NCI-H2029 treated with DMSO at 0.1 percent for 48 hours (cell line): Measurements from ENCODE around the gene CLEC3B.

Experiments
- DNase-seq: peaks from one replicate; lab custom pipeline; 2025; lab: John Stamatoyannopoulos, UW

The CLEC3B gene

DNA sequence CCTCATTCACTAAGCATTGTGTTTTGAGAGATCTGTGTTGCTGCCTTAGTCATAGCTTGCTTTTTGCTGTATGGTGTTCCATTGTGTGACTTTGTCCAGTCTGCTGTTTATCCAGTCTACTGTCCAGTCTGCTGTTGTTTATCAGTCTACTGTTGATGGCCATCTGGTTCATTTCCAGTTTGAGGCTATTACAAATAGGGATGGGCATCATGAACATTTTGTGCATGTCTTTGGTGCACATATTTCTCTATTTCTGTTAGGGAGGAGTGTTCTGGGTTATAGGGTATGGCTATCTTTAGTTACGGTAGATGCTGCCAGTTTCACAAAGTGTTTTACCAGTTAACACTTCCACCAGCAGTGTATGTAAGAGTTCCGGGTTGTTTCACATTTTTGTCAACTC, 22.2 kb upstream of the CLEC3B start:
- no peak for DNase-seq

DNA sequence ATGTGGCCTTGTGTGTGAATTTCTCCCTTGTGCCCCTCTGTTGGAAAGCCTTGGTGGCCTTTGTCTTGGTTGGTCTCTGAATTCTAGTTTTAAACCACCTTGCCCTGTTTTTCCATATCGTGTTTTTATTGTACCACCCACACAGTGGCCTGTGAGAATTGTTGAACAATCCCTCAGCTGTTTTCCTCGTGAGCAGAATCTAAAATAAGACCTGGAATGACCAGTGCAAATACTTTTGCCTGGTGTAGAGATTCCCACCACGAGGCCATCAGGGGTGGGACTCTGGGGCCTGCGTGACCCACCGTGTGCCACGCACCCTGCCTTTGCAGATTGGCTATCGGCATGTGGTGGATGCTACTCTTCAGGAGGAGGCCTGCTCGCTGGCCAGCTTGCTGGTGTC, 19.0 kb upstream of the CLEC3B start:
- DNase-seq: no peak

DNA sequence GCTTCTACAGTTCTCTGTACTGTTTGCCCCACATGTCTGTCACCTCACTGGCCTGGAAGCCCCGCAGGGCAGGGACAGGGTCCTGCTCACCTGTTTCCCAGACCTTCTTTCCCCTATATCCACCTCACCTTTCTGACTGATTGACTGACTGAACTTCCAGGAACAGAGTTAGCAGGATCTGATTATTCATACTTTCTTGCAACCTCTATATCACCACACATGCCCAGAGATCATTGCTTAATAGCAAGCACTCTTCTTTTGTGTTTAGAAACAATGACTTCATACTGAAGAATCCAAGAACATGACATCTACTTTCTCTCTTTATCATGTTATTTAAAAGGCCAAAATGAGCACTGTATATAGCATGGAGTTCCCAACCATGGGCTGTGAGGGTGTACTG, 18.0 kb upstream of the CLEC3B start:
- DNase-seq: no peak

DNA sequence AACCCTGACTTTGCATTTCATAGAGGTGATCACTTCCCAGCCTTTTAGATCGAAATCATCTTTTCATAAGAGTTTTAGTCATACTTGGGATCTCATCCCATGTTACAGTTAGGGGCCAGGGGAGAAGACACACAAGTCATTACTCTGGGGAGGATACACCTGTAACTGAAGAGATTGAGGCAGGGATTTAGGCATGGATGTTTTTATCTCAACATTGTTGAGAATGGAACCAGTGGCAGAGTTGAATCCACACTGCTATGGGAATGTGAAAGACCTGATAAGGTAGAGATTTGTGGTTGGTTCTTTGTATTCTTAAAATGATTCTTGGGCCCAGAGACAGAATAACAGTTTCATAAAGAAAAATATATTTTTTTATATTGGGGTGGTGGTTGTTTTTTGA, 16.2 kb upstream of the CLEC3B start:
- no peak for DNase-seq

DNA sequence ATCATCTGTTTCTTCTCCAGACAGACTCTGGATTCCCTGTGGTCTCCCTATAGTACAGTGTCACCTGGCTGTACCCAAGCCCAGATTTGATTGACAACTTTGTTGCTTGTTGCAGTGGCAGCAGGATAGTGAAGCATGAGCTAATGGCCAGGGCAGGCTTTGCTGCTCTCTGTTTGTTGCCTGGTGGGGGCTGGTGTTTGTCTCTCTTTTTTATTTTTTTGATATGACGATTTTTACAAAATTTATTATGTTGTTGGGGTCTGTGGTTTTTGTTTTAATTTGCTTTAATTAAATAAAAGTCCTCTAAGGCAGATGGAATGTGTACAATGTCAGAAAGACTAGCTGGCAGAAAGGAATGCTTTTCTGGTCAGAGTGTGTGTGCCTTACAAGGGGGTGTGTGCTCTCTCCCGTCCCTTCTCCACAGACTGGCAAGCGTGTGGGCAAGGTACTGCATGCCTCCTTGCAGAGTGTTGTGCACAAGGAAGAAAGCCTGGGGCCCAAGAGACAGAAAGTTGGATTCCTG, 15.2 kb upstream of the CLEC3B start:
- no peak for DNase-seq

DNA sequence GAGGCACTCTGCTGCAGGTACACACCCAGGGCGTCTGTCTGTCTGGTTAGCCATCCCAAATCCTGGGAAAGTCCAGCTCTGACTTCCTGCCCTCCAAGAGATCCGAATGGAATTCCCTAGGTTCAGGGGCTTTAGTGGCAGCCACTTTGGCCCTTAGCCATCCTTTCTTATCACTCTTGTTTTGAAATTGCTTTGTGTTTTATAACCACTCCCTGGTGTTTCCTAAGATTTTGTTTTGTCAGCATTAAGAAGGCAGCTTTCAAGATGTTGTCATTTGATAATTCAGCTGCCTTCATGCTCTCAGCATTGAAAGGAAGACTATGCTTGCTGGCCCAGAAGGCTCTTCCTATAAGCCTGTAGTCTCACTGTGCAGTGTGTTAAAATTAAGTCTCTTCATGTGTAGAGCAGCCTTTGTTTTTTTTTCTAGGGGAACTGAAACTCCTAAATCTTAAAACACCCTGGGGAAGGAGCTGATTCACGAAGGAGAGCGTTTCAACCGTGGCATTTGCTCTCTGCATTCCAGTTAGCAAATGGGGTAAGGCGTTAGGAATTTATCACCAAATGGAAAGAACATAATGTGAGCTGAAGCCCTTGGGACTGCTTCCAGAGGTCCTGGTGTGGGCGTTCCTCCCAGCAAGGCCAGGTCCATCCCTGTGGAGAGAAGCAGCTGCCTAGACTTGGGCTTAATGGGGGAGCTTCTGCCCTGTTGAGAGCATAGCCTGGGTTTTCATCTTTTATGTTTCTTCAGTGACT, 14.2 kb upstream of the CLEC3B start:
- DNase-seq: no peak

DNA sequence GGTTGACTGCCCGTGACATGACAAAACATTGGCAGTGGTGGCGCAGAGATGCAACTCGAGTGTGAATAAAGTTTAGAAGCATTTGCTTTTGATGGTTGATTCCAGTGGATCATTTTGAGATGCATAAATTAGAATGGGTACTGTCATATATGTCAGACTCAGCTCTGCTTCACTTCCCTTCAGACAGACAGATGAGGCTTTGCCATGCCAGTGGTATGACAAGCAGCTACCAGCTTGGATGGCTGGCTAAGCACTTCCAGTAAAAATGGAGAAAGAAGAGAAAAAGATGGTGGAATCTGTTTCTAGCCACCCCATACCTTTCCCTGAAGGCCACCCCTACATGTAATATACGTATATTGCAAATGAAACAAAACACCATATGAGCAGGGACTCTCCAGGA, 13.5 kb upstream of the CLEC3B start:
- no peak for DNase-seq

DNA sequence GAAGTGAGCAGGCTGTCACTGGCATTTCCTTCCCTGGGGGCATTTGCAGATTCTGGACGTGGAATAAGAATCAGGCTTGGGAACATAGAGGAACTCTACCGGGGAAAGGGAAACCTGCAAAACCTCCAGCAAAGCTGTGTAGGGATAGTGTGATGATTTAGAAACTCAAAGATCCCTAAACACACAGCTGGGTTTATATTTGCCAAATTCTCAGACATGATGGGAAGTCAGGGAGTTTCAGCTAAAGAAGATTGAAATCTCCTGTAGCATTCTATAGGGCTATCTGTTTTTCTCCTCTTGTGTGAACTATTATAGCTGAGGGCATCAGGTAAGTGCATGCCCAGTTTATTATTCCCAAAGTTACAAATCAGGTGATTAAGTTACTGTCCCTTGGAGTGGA, 9.2 kb upstream of the CLEC3B start:
- no peak for DNase-seq

DNA sequence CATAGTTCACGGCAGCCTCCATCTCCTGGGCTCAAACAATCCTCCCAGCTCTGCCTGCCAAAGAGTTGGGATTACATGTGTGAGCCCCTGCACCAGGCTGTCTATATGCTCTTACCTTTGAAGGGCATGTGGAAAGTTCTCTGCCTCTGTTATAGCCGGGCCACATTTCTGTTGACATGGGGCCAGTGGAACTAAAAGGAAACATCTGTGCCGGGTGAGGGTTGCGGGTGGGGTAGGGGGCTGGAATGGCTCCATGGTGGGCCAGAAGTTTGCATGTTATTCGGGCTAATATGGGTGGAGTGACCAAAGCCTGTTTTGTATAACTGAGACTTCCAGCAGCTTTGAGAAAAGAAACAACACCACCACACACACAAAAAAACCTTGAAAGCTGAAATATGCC, 8.3 kb upstream of the CLEC3B start:
- no peak for DNase-seq

DNA sequence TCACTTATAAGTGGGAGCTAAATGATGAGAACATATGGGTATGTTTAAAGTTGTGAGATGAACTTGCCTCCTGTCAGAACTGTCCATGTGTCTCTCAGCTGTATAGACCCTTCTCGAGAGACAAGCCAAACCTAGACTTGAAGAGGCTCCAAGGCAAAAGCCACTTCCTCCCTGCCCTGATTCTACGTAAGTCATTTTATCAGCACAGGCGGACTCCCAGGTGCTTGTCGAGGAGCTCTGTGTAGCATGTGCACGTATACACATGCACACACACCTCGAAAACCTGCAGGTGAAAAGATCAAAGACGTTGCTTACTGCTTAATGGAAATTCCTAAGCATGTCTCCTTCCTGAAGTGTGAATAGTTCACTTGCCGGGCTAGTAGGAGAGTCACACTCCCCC, 5.6 kb upstream of the CLEC3B start:
- DNase-seq: no peak

DNA sequence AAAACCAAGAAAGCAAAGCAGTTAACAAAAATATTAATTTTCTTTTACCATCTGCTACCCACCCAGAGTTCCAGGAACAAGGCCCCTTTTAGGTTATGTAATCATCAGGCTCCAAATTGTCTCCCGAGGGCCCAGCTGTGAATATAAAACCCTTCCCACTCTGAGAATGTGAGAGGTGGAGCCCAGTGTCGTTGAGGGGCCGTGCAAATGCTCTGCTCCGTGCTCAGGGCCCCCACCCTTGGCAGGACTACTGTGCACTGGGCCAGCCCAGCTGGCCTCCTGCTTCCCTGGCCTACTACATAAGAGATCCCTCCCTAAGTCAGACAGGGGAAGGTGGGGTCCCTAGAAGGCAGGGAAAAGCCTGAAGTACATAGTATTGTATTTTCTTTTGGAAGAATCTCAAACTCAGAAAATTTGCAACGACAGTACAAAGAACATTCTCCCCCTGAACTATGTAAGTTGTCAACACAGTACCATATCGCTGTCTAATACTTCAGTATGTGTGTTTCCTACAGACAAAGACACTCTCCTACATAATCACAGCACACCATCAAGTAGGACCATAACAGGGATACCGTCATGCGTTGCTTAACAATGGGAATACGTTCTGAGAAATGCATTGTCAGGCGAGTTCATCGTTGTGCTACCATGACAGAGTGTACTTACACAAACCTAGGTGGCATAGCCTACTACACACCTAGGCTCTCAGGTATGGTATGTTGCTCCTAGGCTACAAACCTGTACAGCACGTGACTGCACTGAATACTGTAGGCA, 4.4 kb upstream of the CLEC3B start:
- DNase-seq: no peak

DNA sequence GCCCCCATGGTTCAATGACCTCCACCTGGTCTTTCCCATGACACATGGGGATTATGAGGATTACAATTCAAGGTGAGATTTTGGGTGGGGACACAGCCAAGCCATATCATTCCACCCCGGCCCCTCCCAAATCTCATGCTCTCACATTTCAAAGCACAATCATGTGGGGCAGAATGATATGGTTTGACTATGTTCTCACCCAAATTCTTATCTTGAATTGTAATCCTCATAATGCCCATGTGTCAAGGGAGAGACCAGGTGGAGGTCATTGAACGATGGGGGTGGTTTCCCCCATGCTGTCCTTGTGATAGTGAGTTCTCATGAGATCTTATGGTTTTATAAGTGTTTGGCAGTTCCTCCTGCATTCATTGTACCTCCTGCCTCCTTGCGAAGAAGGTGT, 2.4 kb upstream of the CLEC3B start:
- no peak for DNase-seq

DNA sequence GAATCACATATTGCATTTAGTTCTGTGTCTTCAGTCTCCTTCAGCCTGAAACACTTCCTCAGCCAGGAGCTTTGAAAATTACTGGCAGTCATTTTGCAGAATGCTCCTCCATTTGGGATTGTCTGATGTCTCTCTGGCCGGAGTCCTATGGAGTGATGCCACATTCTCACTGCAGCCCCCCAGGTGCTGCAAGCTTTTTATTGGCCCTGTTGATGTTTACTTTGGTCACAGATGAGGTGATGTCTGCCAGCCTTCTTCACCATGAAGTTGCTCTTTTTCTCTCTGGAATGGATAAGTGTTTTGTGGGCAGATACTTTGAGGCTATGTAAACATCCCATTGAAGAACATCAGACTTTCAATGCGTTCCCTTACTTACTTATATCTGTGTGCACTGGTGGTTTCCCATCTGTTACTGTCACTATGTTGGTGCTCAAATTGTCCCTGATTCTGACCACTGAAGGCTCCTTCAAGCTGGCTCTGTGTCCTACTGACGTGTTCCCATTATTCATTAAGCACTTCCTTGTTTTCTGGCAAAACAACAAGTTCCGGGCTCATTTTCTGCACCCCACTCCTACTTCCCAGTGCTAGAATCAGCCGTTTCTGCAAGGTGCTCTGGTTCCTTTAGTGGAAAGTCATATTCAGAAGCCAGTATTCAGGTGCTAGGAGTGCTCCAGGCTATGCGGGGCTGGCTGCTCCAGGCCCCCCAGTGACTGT, 1.4 kb upstream of the CLEC3B start:
- DNase-seq: no peak

DNA sequence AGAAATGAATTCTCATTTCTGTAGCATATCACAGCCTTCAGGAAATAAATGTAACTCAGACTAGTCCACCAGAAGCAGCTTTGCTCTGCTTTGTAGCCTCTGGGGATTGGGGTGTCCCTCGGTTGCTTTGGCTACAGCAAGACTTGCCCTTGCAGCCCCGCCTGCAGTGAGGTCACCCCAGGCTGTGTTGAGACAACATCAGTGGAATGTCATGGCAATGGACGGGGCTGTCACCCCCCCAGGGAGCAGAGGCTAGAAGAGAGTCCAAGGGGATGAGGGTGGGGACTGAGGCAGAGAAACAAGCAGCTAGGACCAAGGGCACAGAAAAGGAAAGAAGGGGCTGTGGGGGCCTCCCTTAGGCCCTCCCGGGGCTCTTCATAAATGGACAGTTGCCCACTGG, 854 bp downstream of the CLEC3B start:
- DNase-seq: no peak

DNA sequence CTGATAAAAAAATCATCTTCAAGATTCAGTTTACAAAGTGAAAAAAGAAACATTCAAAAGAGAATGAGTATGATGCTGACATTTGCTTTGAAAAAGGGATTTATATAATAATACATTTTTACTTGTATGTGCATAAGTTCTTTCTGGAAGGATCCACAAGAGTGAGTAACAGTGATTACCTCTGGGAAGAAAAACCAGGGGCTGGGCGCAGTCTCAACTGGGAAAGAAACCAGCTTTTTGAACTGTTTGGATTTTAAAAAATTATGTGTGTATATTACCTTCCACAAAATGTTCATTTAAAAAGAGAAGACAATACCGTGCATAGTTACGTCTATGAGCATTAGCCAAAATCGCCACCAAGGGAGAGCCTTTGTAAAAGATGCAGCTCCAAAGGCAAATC, 1.3 kb downstream of the CLEC3B start:
- no peak for DNase-seq

DNA sequence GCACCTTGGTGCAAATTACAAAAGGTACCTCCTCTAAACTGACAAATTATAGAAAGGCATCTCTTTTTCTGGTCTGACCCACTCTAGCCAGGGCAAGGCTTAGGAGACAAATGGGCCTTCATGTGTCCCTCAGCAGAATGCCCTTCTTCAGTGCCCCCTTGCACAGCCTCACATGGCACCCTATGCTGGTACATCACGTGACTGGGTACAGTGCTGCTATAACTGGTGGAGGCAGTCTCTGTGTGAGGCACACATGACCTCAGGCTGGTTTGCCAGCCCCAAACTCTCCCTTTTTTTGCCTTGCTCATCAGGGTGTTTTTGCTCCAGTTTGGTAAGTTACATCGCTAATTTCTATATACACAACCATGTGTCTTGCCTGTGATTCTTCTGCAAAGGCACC, 3.1 kb downstream of the CLEC3B start:
- no peak for DNase-seq

DNA sequence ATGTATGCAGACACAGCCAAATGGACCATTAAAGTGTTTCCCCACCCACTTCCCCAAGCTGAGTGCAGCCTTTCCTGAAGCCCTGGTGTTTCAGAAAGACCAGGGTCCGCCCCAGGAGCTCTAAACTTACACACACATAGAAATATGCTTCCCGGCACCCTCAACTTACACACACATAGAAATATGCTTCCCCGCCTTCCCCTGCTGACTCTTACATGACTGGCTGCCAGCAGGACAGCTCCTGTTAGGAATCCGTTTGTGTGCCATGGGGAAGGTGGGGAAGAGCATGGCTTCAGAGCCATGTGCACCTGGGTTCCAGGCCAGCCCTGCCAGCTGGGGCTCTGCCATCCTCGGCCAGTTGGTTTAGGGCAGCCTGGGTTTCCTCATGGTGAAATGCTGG, 3.6 kb downstream of the CLEC3B start:
- DNase-seq: no peak

DNA sequence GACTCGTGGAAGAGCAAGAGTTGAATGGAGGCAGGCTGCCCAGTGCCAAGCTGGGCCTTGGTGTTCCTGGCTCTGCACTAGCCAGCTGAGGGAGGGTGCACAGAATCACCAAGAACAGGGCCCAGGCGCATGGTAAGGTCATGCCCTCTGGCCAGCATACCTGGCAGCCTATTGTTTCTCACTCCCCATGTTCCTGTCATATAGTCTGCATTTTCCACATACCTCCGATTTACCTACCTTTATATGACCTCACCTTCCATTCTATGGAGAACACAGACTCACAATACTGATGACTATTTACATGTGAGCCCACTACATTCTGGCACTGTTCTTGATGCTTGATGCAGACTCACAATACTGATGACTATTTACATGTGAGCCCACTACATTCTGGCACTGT, 5.4 kb downstream of the CLEC3B start:
- no peak for DNase-seq

DNA sequence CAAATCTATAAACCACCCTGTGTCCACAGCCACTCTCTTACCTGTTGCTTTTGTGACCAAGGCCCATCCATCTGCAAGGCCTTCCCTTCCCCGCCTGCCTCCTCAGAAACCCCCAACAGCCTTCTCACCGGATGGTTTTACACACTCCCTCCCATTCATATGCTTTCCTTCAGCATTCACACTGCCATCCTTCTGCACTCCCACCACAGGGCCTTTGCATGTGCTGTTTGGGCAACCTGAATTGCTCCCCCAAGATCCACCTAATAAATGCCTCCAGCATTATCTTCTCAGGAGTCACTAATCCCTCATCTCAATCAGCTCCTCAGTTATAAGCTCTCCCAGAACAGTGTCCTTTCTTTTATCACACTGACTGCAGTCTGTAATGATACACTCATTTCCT, 6.0 kb downstream of the CLEC3B start:
- DNase-seq: no peak

DNA sequence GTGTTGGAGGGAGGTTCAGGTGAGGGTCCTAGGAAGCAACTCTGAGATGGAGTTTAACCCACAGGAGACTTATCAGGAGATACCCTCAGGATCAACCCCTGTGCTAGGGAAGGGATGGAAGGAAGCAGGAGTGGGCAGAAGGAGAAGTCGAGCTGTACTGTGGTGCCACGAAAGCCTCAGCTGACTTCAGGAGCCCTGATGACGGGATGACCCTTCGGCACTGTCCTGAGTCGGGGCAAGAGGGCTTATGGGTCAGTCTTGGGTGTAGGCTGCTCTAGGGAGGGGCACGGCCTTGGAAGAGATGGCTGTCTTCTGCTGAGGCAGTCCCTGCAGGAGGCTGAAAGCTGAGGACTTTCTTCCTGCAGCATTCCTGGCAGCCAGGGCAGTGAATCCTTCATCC, 7.7 kb downstream of the CLEC3B start:
- DNase-seq: no peak

DNA sequence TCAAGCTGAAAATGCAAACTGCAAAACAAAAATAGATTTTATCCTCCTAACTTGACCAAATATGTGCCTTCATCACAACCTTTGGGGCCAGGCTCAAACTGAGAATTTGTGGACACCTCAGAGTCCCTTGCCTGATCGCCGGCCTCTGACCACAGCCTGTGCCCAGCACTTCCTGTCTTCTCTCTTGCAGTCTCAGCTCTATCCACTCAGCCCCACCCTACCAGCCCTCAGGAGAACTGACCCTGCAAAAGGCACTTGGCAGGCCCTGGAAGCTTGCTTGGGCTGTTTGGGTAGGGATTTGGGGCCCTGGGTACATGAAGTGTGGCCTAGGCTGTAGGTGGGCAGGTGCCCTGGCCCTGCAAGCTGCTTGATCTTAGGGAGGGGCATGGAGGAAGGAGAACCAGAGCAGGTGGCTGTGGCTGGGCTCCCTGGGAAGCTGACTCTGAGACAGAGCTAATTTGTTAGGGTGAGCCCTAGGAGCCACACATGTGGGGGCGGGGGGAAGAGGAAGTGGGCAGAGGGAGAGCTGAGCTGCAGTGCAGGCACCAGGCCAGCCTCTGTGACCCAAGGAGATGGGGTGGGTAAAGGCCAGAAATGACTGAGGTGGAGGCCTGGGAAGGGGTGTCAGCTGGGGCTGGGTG, 8.6 kb downstream of the CLEC3B start:
- no peak for DNase-seq
